Spinal cord (tissue), 10 donors: ENCODE measurements around the gene ERC1. TPM values are rescaled to one million over a fixed set of nuclear protein-coding genes. Genes with fewer than 3 reads are reported as not detected.

ENCODE experiments used
- DNase-seq, 6 donors: peaks; one replicate each; pipeline versions ENCODE4 v3.0.0 to v3.0.0-alpha.2; 2013 to 2015; ENCODE audit warnings: low spot score in 6 of 6, low read depth in 4 of 6
- H3K27ac ChIP-seq: one replicate; pipeline ENCODE4 v1.5.1; 2013; ENCODE audit warnings: low read depth, low read length, control low read depth
- H3K27me3 ChIP-seq: one replicate; pipeline ENCODE4 v1.6.1; 2013; ENCODE audit warnings: low read length; ENCODE audit not compliant: control insufficient read depth, insufficient read depth
- H3K36me3 ChIP-seq: one replicate; pipeline ENCODE4 v1.6.1; 2013; ENCODE audit warnings: low read length; ENCODE audit not compliant: control insufficient read depth, insufficient read depth
- H3K4me1 ChIP-seq: one replicate; pipeline ENCODE4 v1.6.1; 2013; ENCODE audit warnings: low read length; ENCODE audit not compliant: control insufficient read depth, insufficient read depth
- H3K4me3 ChIP-seq: one replicate; pipeline ENCODE4 v1.5.1; 2013; ENCODE audit warnings: low read depth, low read length, control low read depth
- H3K9me3 ChIP-seq: one replicate; pipeline ENCODE4 v1.6.1; 2013; ENCODE audit warnings: low read length; ENCODE audit not compliant: control insufficient read depth, insufficient read depth
- WGBS: methylation state at CpG from one replicate; pipeline ENCODE4 v1.1.5; 2013; ENCODE audit warnings: missing lambda C conversion rate; ENCODE audit not compliant: insufficient coverage; 5-methylcytosine and 5-hydroxymethylcytosine counted together
- polyA plus RNA-seq, 2 donors: library from polyadenylated mRNA; unstranded; fragments of 120-200 nt; gene quantifications; one replicate each; pipeline ENCODE4 v1.2.1, GENCODE V29; 2013; ENCODE audit not compliant: insufficient read length in 2 of 2
- total RNA-seq, 2 donors: library from RNA; depleted of rRNA in 1 of 2; stranded (reverse); fragments of 120-200 nt in 1 of 2; fragments of >200 nt in 1 of 2; gene quantifications; one replicate each; pipeline versions ENCODE4 v1.2.3 to v1.2.4, GENCODE V29; 2013 to 2014
- donor health status: healthy.

The ERC1 gene
- total and polyA plus RNA-seq, 4 donors: 44.3 to 75.5 (median 47.9) TPM

DNA sequence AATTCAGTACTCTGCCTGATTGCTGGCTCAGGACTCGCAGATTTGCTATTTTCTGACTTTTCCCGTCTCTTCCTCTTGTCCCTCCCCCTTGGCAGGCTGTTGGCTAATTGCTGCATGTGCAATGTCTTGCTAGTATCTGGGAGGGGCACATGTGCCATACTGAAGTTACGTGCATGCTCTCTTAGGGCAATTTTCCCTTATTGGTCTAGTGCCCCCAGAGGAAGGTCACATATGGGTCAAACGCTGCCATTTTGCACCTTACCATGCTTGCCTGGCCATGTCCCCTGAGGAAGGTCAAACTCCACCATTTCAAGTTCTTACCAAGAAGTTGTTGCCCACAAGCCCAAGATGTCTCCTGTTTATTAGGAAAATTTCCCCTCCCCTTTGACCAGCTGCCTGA, 13.9 kb upstream of the ERC1 start:
- Histone ChIP-seq H3K4me1 (no peaks in the 10 kb centered on the region), H3K36me3 (no peaks in the 10 kb centered on the region), H3K27ac (no peak overlapping the region), H3K4me3 (no peak overlapping the region), H3K9me3 (no peaks in the 10 kb centered on the region), H3K27me3 (no peaks in the 10 kb centered on the region)
- no peak for DNase-seq
- 90% methylated on average over 4 of the region's 4 CpGs for WGBS

DNA sequence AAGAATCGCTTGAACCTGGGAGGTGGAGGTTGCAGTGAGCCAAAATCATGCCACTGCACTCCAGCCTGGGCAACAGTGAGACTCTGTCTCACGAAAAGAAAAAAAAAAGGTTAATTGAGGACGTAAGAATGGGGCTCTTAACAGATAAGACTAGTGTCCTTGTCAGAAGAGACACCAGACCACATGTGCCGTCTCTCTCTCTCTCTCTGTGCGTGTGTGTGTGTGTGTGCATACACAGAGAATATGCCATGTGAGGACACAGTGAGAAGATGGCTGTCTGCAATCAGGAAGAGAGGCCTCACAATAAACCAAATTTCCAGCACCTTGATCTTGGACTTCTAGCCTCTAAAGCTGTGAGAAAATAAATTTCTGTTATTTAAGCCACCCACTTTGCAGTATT, 11.7 kb upstream of the ERC1 start:
- peak in 1 of 6 donors; percentile 15 for DNase-seq
- no peaks in the 10 kb centered on the region for H3K9me3 ChIP-seq
- H3K4me3 ChIP-seq: no peak overlapping the region
- H3K27ac ChIP-seq: no peak overlapping the region
- 96% methylated on average over 2 of the region's 5 CpGs for WGBS
- no peaks in the 10 kb centered on the region for H3K36me3 ChIP-seq
- no peaks in the 10 kb centered on the region for H3K27me3 ChIP-seq
- H3K4me1 ChIP-seq: no peaks in the 10 kb centered on the region

DNA sequence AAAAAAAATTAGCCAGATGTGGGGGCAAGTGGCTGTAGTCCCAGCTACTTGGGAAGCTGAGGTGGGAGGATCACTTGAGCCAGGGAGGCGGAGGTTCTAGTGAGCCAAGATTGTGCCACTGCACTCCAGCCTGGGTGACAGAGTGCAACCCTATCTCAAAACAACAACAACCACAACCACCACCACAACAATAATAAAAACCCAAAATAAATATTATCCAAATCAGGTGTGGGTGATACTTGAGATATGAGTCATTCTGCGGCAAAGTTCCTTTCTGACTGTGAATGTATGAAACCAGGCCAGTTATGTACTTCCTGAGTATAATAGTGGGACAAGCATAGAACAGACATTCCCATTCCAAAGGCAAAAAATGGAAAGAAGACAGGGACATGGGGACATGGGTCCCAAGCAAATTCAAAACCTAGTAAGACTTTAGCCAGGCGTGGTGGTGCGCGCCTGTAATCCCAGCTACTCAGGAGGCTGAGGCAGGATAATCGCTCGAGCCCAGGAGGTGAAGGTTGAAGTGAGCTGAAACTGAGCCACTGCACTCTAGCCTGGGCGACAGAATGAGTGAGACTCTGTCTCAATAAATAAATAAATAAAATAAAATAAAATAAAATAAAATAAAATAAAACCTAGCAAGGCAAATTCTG, 9.7 kb upstream of the ERC1 start:
- Histone ChIP-seq H3K36me3 (no peaks in the 10 kb centered on the region), H3K9me3 (no peaks in the 10 kb centered on the region), H3K27me3 (no peaks in the 10 kb centered on the region), H3K4me1 (no peaks in the 10 kb centered on the region), H3K4me3 (no peak overlapping the region), H3K27ac (no peak overlapping the region)
- no peak for DNase-seq
- 100% methylated on average over 3 of the region's 8 CpGs for WGBS

DNA sequence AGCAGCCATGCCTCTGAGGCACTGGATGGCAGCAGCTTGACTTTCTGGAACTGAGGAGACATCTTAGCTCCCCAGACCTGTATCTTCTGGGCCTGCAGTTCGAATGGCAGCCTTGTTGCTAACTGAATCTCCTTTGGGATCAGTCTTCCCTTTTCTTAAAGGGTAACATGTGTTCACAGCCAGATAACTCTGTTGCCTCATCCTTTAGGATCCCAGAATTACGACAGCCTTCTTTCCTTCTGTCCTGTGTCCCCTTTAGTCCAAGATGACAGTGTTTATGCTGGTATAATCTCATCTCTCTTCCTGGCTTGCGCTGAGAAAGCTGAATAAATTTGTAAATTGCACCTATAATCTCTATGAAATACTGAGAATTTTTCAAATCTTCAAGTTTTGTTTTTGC, 9.1 kb upstream of the ERC1 start:
- H3K4me3 ChIP-seq: no peak overlapping the region
- DNase-seq: no peak

DNA sequence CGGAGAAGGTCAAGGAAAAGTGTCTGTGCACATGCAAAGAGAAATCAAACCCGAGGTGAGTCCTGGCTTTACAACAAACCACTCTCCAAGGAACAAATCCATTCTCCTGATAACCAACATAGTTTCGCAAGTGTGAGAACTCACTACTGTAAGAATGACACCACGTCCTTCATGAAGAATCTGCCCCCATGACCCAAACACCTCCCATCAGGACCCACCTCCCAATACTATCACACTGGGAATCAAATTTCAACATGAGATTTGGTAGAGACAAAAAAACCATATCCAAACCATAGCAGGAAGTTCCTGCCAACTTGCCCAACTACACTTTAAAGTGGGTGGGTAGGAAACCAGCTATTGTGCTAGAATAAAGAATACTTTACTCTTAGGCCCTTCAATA, 2.4 kb upstream of the ERC1 start:
- H3K4me3 ChIP-seq: no peak overlapping the region
- WGBS: 65% methylated on average over 2 of the region's 4 CpGs

More for the DNA sequence above, 9.1 kb upstream of the ERC1 start:
- H3K27me3 ChIP-seq: no peaks in the 10 kb centered on the region
- no peak overlapping the region for H3K27ac ChIP-seq
- no peaks in the 10 kb centered on the region for H3K36me3 ChIP-seq
- no peaks in the 10 kb centered on the region for H3K9me3 ChIP-seq
- no peaks in the 10 kb centered on the region for H3K4me1 ChIP-seq
- 100% methylated on average over 1 of the region's 3 CpGs for WGBS

DNA sequence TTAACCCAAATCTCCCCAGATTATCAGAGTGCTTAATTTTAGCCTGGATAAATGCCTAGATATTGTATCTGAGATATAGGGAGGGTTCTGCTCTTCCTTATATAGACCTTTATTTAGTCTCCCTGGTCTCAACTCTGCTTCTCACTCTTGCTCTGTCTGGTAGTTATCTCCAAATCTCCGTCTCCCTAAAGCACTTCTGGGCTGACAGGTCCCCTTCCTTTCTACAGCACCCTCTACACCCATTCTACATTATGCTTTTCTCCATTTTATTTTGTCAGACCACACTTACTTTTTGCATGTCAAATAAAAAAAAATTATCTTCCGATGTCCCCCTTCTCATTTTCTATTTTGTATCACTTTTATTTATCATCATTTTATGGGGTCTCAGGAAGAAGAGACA, 2.0 kb upstream of the ERC1 start:
- H3K4me1 ChIP-seq: no peaks in the 10 kb centered on the region
- no peaks in the 10 kb centered on the region for H3K27me3 ChIP-seq
- H3K27ac ChIP-seq: no peak overlapping the region
- 58% methylated on average over 1 of the region's 2 CpGs for WGBS
- DNase-seq: no peak
- no peak overlapping the region for H3K4me3 ChIP-seq
- H3K9me3 ChIP-seq: no peaks in the 10 kb centered on the region
- H3K36me3 ChIP-seq: no peaks in the 10 kb centered on the region

More for the DNA sequence above, 2.4 kb upstream of the ERC1 start:
- Histone ChIP-seq H3K27ac (no peak overlapping the region), H3K4me1 (no peaks in the 10 kb centered on the region), H3K36me3 (no peaks in the 10 kb centered on the region), H3K9me3 (no peaks in the 10 kb centered on the region), H3K27me3 (no peaks in the 10 kb centered on the region)
- DNase-seq: no peak

DNA sequence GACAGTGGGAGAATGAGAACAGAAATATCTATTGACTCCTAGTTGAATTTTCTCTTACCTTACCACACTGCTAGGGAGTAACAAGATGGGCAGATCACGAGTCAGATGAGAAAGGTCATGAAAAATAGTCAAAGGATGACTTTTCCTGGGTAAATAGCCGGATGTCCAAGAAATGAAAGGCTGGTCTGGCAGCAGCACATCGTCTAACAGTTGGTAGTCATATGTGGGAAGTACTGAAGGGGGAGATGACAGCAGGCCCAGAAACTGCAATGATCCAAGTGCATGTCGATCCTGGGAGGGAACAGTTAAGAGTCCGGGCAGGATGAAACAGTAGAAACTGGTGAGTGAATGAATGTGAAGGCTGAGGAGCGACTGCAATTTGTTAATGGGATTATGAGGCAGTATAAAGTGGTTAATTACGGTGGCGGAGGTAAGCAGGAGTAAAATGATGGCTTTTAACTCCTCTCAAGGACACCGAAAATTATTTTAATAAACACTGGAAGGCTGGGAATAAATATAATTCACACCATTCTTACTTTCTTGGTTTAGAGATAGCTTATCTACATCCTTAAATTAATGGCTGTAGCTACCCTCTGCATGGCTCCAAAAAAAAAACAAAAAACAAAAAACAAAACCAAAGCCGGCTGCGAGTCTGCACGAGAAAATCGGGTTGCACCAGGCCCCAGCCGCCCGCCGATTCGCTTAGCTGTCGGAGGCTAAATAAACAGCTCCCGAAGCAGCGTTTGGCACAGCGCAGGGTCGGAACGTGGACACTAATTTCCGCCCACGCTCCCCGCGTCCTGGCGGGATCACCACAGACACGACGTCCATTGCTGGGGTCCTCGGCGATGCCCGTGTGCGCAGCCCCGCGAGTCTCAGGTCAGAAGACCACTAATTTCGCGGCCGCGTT, 1.0 kb upstream of the ERC1 start:
- H3K4me1 ChIP-seq: no peaks in the 10 kb centered on the region
- no peaks in the 10 kb centered on the region for H3K36me3 ChIP-seq
- H3K9me3 ChIP-seq: no peaks in the 10 kb centered on the region
- peak overlapping the region; percentile 87 for H3K4me3 ChIP-seq
- H3K27me3 ChIP-seq: no peaks in the 10 kb centered on the region
- peak overlapping the region; percentile 95 for H3K27ac ChIP-seq
- under 1% methylated on average over 36 of the region's 40 CpGs for WGBS
- peak in 5 of 6 donors; percentile 20 to 88 (median 77) for DNase-seq

DNA sequence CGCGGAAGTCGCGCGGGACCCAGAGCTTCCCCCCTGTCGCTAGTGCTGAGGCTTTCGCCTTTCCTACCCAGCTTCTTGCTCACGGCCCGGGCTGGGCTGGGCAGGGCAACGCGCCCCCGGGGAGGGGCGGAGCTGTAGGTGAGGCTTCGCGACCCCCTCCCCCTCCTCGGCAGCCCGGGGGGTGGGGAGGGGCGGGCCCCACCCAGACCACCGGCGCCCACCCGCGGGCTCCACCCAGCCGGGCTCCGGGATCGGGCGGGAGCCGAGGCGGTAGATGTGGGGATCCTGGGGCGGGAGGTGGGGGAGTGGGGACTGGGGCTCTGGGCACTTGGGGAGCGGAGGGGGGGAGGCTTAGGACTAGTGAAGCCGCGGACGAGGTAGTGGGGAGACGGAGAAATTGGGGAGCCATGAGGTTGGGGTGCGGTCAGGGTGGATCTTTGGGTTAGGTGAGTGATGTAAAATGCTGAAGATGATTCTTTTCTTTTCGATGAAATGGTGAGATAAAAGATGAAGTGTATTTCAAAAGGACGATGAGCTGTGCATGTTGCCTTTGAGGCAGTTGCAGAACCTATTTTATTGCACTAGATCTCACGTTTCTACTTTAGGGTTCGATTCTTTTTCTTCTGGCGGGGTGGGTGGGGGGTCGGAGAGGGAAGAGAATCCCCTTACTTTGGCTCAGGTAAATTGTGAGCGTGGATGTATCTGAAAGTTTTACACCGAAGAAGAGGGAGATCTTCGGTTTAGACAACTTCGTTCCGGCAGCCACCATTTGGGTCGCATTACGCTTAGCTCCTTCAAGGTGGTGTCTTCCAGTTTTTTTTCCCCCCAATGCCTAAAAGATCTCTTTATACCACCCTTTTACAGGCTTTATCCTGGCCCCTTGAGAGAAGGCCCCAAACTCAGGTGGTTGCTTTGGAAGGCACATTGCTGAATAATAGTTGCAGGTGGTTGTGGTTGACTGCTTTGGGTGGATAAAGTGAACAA, 619 bp downstream of the ERC1 start:
- peak in 5 of 6 donors; percentile 23 to 44 (median 29) for DNase-seq
- no peaks in the 10 kb centered on the region for H3K9me3 ChIP-seq
- peak overlapping the region; percentile 72 for H3K27ac ChIP-seq
- H3K4me1 ChIP-seq: no peaks in the 10 kb centered on the region
- no peaks in the 10 kb centered on the region for H3K36me3 ChIP-seq
- under 1% methylated on average over 39 of the region's 48 CpGs for WGBS
- H3K4me3 ChIP-seq: peak overlapping the region; percentile 67
- H3K27me3 ChIP-seq: no peaks in the 10 kb centered on the region

DNA sequence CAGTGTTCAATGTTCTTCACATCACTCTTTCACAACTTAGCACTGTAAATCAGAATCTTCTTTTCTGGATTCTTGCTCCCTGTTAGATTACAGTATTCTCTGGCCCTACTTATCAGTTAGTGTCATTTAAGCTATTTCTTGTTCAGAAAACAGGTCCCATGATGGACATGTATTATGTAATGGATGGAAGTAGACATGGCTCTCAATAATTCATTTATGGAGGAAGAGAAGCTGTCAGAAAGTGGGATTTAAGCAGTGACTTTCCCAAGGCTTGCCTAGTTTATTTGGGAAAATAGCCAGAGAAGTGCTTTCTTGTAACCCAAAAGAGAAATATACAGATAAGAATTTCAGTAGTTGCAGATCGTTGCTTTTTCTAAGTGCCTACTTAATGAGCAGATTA, 1.6 kb downstream of the ERC1 start:
- Histone ChIP-seq H3K27me3 (no peaks in the 10 kb centered on the region), H3K4me3 (no peak overlapping the region), H3K4me1 (no peaks in the 10 kb centered on the region), H3K9me3 (no peaks in the 10 kb centered on the region), H3K36me3 (no peaks in the 10 kb centered on the region), H3K27ac (no peak overlapping the region)
- no CpG with 5 or more reads among the region's 1 CpG for whole genome bisulfite sequencing
- no peak for DNase-seq
